Measurements from ENCODE around the gene NBPF1. TPM values are rescaled to one million over a fixed set of nuclear protein-coding genes. Genes with fewer than 3 reads are reported as not detected.
A peak's percentile ranks its signal among the peaks of the same experiment; 100 is the strongest.
"Not testable (repeated sequence)": the region's sequence is repeated elsewhere in the genome, so short reads cannot be mapped to it uniquely, and the experiment has no call there.

NBPF1 gene
- total RNA-seq, 1 donor from 2014 or later: 100 TPM

DNA sequence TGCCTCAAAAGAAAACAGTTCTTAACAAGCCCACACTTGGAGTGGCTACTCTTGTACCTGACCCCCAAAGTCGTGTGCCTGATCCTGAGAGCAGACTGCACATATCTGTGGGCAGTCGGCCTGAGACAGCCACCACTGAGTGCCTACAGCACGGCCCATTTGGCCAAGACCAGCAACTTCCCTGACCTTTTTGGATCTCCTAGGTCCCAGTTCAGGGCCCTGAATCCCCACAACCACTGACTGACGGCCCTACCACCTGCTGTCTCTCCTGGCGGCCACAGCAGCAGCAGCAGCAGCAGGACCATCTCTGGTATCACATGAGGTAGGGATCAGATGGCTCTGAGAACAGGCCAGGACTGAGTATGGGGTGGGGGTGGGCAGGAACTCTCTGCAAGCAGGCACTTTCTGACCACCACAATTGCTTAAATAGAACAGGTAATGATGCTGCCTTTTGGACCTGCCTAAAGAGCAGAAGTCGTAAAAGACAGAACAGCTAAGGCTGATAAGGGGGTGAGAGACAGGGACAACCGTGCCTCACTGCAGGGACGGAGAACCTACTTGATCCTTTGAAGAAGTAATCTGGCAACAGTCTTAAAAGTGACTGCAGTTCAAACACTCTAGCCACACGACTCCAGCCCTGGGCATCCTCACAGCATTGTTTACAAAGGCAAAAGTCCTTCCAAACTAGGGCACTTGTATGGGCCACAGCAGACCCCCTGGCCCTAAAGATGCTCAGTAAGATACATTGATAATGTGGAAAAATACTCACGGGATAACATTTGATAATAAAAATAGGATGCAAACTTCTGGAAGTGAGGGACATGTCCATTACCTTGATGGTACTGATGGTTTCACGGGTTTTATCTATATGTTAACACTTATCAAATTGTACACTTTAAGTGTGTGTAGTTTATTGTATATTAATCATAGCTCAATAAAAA, 26.0 kb upstream of the NBPF1 start:
- H3K4me3 Mint-ChIP-seq (ENCODE audit: low read depth); H3K4me1 Mint-ChIP-seq (ENCODE audit: low read depth); H3K36me3 Mint-ChIP-seq (ENCODE audit: insufficient read depth); H3K27me3 Mint-ChIP-seq; H3K9me3 Mint-ChIP-seq (ENCODE audit: low read depth); H3K27ac Mint-ChIP-seq: not testable (repeated sequence)
- peak; percentile 18 for DNase-seq (ENCODE audit: low spot score, unreplicated experiment)

DNA sequence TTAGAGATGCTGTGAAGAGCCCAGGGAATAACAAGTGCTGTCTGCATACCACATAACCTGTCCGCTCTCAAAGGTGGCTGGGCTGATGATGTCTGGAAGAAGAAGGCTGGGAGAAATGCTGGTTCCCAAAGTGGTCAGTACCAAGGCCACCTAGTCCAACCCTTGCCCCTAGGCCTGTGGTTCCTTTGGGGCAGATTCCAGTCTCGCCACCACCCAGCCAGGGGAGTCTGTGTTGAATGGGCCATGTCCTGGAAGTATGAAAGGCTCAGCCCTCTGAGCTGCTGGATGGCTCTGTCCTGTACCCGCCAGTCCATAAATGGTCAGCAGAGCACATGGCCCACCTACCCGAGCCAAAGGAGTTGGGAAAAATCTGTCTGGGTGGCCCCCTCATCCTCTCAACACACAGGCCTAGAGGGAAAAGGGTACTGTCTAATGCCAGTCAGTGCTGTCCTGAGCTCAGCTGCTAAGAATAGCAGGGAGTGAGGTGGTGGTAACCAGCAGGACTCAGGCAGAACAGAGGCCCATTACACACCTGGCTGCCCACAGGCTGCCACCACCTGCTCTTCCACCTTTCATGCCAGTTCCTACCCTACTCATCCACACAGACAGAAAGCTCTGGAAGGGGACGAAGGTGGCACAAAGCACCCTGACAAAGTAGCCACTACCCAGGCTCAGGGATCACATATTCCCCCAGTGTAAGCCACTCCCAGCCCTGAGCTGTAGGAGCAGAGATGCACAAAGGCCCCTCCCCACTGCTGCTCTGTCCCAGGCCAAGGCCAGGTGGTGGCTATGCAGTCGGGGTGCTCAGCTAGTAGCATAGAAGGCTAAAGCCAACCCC, 24.8 kb upstream of the NBPF1 start:
- H3K4me1 Mint-ChIP-seq (ENCODE audit: low read depth); H3K4me3 Mint-ChIP-seq (ENCODE audit: low read depth); DNase-seq (ENCODE audit: low spot score, unreplicated experiment); H3K9me3 Mint-ChIP-seq (ENCODE audit: low read depth); H3K27ac Mint-ChIP-seq; H3K36me3 Mint-ChIP-seq (ENCODE audit: insufficient read depth); H3K27me3 Mint-ChIP-seq: not testable (repeated sequence)

DNA sequence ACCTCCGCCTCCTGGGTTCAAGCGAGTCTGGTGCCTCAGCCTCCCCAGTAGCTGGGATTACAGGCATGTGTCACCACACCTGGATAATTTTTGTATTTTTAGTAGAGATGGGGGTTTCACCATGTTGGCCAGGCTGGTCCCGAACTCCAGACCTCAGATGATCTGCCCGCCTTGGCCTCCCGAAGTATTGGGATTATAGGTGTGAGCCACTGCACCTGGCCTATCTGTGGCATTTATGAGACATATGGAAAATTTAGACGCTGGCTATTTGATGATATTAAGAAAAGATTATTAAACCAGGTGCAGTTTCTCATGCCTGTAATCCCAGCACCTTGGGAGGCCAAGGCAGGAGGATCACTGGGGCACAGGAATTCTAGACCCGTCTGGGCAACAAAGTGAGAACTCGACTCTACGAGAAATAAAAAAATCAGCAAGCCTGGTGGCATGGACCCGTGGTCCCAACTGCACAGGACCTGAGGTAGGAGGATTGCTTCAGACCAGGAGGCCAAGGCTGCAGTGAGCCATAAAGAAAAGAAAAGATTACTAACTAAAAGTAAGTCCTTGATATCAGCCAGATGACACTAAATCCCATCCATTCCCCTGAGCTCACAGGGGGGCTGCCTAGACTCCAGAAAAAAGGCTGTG, 23.3 kb upstream of the NBPF1 start:
- H3K27me3 Mint-ChIP-seq; DNase-seq (ENCODE audit: low spot score, unreplicated experiment): not testable (repeated sequence)
- peaks cover 15% of the 10 kb centered on the region for H3K36me3 Mint-ChIP-seq (ENCODE audit: insufficient read depth)

DNA sequence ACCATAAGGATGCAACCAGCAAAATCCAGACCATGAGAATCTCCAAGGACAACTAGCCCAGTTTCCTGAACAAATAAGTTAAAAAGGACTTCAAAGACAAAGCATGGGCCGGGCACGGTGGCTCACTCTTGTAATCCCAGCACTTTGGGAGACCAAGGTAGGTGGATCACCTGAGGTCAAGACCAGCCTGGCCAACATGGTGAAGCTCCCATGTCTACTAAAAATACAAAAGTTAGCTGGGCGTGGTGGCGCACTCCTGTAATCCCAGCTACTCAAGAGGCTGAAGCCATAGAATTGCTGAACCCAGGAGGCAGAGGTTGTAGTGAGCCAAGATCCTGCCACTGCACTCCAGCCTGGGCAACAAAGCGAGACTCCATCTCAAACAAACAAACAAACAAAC, 22.6 kb upstream of the NBPF1 start:
- not testable (repeated sequence) for H3K27me3 Mint-ChIP-seq; H3K9me3 Mint-ChIP-seq (ENCODE audit: low read depth); H3K4me1 Mint-ChIP-seq (ENCODE audit: low read depth); H3K27ac Mint-ChIP-seq; DNase-seq (ENCODE audit: low spot score, unreplicated experiment); H3K4me3 Mint-ChIP-seq (ENCODE audit: low read depth)
- H3K36me3 Mint-ChIP-seq (ENCODE audit: insufficient read depth): peaks cover 16% of the 10 kb centered on the region

More for the DNA sequence above, 23.3 kb upstream of the NBPF1 start:
- not testable (repeated sequence) for H3K9me3 Mint-ChIP-seq (ENCODE audit: low read depth); H3K4me3 Mint-ChIP-seq (ENCODE audit: low read depth); H3K4me1 Mint-ChIP-seq (ENCODE audit: low read depth); H3K27ac Mint-ChIP-seq

DNA sequence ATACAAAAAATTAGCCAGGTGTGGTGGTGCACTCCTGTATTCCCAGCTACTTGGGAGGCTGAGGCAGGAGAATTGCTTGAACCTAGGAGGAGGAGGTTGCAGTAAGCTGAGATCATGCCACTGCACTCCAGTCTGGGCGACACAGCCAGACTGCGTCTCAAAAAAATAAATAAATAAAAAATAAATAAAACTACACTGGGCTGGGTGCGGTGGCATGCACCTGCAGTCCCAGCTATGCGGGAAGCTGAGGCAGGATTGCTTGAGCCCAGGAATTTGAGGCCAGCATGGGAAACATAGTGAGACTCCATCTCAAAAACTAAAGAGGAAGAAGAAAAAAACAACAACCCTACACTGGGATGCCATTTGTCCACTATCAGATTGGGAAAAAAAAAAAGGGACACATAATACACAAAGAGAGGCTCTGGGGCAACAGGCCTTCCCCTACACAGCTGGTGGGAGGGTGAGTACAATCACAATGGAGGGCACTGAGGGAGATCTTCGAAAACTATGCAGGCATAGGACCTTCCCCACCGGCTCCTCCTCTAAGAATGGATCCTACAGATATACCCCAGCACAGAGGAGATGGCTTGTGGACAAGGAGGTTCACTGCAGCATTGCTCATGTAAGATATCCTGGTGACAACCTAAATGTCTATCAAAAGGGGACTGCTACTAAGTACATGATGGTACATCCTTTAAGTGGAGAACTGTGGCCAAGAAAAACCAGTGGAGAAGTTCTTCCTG, 20.3 kb upstream of the NBPF1 start:
- H3K27ac Mint-ChIP-seq; DNase-seq (ENCODE audit: low spot score, unreplicated experiment); H3K27me3 Mint-ChIP-seq; H3K4me1 Mint-ChIP-seq (ENCODE audit: low read depth); H3K4me3 Mint-ChIP-seq (ENCODE audit: low read depth); H3K9me3 Mint-ChIP-seq (ENCODE audit: low read depth): not testable (repeated sequence)
- peaks cover 31% of the 10 kb centered on the region for H3K36me3 Mint-ChIP-seq (ENCODE audit: insufficient read depth)

DNA sequence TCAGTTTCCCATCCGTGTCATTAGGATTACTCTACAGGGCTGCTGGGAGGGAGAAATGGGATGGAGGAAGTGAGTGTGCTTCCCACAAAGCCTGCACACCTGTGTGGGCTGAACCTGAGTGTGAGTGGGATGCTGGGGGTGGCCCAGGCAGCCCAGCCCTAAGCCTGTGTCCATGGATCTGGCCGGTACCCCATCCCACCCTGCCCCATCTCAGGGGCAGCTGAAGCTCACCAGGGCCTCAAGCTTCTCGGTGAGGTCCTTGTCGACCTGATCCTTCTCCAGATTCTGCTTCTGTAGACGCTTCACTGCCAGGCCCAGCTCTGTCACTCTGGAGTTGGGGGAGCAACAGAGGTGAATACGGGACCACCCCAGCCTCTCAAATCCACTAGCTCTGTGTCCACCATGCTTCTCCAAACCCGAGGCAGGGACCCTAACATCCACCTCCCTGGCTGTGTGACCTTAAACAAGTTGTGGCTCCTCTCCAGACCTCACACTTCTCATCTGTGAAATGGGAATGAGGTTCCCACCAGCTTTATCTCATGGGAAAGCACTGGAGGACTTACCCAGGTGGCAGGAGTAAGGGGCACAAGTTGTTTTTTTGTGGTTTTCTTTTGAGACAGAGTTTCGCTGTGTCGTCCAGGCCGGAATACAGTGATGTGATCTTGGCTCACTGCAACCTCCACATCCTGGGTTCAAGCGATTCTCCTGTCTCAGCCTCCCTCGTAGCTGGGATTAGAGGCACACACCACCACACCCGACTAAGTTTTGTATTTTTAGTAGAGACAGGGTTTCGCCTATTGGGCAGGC, 18.9 kb upstream of the NBPF1 start:
- H3K27me3 Mint-ChIP-seq; H3K4me1 Mint-ChIP-seq (ENCODE audit: low read depth); H3K27ac Mint-ChIP-seq; H3K4me3 Mint-ChIP-seq (ENCODE audit: low read depth); DNase-seq (ENCODE audit: low spot score, unreplicated experiment); H3K9me3 Mint-ChIP-seq (ENCODE audit: low read depth): not testable (repeated sequence)
- H3K36me3 Mint-ChIP-seq (ENCODE audit: insufficient read depth): peaks cover 39% of the 10 kb centered on the region

DNA sequence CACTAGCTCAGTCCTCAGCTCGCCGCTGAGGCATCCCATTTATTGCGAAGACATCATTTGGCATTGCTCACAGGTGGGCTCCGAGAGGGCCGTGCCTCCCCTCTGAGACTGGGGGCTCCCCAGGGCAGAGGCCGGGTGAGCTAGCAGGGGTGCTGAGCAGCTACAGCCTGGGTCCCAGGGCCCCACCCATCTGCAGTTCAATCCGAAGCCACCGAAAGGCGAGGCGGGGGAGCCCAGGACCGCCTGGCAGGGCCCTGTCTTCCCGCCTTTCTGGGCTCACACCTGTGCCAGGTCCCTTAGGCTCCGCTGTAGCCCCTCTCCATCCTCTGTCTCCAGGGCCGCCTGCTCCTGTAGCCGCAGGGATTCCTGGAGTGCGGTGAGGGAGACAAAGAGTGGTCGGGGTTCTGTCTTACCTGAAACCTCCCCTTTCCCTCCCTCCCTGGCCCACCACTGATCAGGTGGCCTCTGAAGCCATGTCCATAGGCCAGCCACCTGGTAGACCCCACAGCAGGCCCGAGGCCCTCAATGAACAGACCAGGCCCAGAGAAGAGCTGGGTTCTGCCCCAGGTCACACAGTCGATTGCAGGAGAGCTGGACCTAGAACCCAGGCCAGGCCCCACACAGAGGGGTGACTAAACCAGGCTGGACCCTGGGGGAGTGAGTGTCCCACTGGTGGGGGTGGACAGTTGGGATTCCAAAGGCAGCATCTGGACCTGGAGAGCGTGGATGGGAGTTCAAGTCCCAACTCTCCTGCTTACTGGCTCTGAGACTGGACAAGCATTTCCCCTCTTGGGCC, 18.1 kb upstream of the NBPF1 start:
- no peak for DNase-seq (ENCODE audit: low spot score, unreplicated experiment)
- Mint-ChIP-seq H3K4me3 (ENCODE audit: low read depth) (no peak overlapping the region), H3K27ac (no peak overlapping the region), H3K27me3 (no peaks in the 10 kb centered on the region), H3K9me3 (ENCODE audit: low read depth) (no peaks in the 10 kb centered on the region), H3K36me3 (ENCODE audit: insufficient read depth) (peaks cover 40% of the 10 kb centered on the region), H3K4me1 (ENCODE audit: low read depth) (no peaks in the 10 kb centered on the region)
- TF ChIP-seq, protein P1, sequence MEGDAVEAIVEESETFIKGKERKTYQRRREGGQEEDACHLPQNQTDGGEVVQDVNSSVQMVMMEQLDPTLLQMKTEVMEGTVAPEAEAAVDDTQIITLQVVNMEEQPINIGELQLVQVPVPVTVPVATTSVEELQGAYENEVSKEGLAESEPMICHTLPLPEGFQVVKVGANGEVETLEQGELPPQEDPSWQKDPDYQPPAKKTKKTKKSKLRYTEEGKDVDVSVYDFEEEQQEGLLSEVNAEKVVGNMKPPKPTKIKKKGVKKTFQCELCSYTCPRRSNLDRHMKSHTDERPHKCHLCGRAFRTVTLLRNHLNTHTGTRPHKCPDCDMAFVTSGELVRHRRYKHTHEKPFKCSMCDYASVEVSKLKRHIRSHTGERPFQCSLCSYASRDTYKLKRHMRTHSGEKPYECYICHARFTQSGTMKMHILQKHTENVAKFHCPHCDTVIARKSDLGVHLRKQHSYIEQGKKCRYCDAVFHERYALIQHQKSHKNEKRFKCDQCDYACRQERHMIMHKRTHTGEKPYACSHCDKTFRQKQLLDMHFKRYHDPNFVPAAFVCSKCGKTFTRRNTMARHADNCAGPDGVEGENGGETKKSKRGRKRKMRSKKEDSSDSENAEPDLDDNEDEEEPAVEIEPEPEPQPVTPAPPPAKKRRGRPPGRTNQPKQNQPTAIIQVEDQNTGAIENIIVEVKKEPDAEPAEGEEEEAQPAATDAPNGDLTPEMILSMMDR (IDR thresholded peaks at IDR 0.05; ENCODE audit: unreplicated experiment): no peak
